HepG2 (cell line): ENCODE measurements around the gene ANKRD11. TPM values are rescaled to one million over a fixed set of nuclear protein-coding genes. Genes with fewer than 3 reads are reported as not detected.
A peak's percentile ranks its signal among the peaks of the same experiment; 100 is the strongest.

ENCODE experiments used
- ARNTL ChIP-seq: sonication (generic); formaldehyde crosslinking; IDR thresholded peaks from 2 replicates; pipeline ENCODE4 v1.4.0; 2020; ENCODE audit warnings: mild to moderate bottlenecking, missing genetic modification reagents
- ETV5 ChIP-seq: IDR thresholded peaks from 2 replicates; pipeline ENCODE4 v1.6.1; 2018; ENCODE audit warnings: missing biosample characterization, missing genetic modification reagents, inconsistent platforms, borderline replicate concordance
- HDAC2 ChIP-seq: sonication (generic); formaldehyde crosslinking; IDR thresholded peaks from 2 replicates; pipeline ENCODE4 v1.4.0; 2020; ENCODE audit warnings: missing genetic modification reagents
- HINFP ChIP-seq: sonication (generic); formaldehyde crosslinking; IDR thresholded peaks from 2 replicates; pipeline ENCODE4 v1.4.0; 2020; ENCODE audit warnings: low read depth, mild to moderate bottlenecking, missing genetic modification reagents
- HNRNPL ChIP-seq: fragments of 200-400 bp; formaldehyde crosslinking; IDR thresholded peaks from 2 replicates; pipeline ENCODE4 v1.6.1; 2017; ENCODE audit warnings: mild to moderate bottlenecking, low read depth, low read length
- NFYB ChIP-seq: sonication (generic); formaldehyde crosslinking; IDR thresholded peaks from 2 replicates; pipeline ENCODE4 v1.4.0; 2020; ENCODE audit warnings: missing genetic modification reagents
- PATZ1 ChIP-seq: sonication (generic); formaldehyde crosslinking; IDR thresholded peaks from 2 replicates; pipeline ENCODE4 v1.4.0; 2020; ENCODE audit warnings: missing genetic modification reagents
- PPARG ChIP-seq: conservative IDR thresholded peaks from 2 replicates; pipeline ENCODE4 v1.6.1; 2016; ENCODE audit warnings: missing biosample characterization, missing genetic modification reagents
- PRDM10 ChIP-seq: sonication (generic); formaldehyde crosslinking; IDR thresholded peaks from 2 replicates; pipeline ENCODE4 v1.4.0; 2020; ENCODE audit warnings: low read depth, missing genetic modification reagents
- SNAI1 ChIP-seq: sonication (generic); formaldehyde crosslinking; IDR thresholded peaks from 2 replicates; pipeline ENCODE4 v1.5.0; 2020; ENCODE audit warnings: mild to moderate bottlenecking, missing genetic modification reagents, borderline replicate concordance
- TFDP1 ChIP-seq: IDR thresholded peaks from 2 replicates; pipeline ENCODE4 v1.6.1; 2016; ENCODE audit warnings: missing compliant biosample characterization, missing genetic modification reagents, borderline replicate concordance
- THRA ChIP-seq: sonication (generic); formaldehyde crosslinking; IDR thresholded peaks from 2 replicates; pipeline ENCODE4 v1.4.0; 2020; ENCODE audit warnings: missing genetic modification reagents, borderline replicate concordance
- ZBTB38 ChIP-seq: sonication (generic); formaldehyde crosslinking; IDR thresholded peaks from 2 replicates; pipeline ENCODE4 v1.5.1; 2020; ENCODE audit warnings: mild to moderate bottlenecking, missing genetic modification reagents
- ZMYM3 ChIP-seq: sonication (generic); formaldehyde crosslinking; IDR thresholded peaks from 2 replicates; pipeline ENCODE4 v1.5.1; 2020; ENCODE audit warnings: mild to moderate bottlenecking, missing genetic modification reagents
- ZNF275 ChIP-seq: sonication (generic); formaldehyde crosslinking; IDR thresholded peaks from 2 replicates; pipeline ENCODE4 v1.8.0; 2022; ENCODE audit warnings: missing genetic modification reagents, mild to moderate bottlenecking, inconsistent platforms, borderline replicate concordance
- ZNF292 ChIP-seq: sonication (generic); formaldehyde crosslinking; IDR thresholded peaks from 2 replicates; pipeline ENCODE4 v1.8.1; 2022; ENCODE audit warnings: mild to moderate bottlenecking, low read depth, missing genetic modification reagents, borderline replicate concordance
- ZNF446 ChIP-seq: sonication (generic); formaldehyde crosslinking; IDR thresholded peaks from 2 replicates; pipeline ENCODE4 v1.5.0; 2020; ENCODE audit warnings: mild to moderate bottlenecking, missing genetic modification reagents
- ZNF562 ChIP-seq: sonication (generic); formaldehyde crosslinking; IDR thresholded peaks from 2 replicates; pipeline ENCODE4 v1.8.0; 2022; ENCODE audit warnings: missing genetic modification reagents, borderline replicate concordance
- ZNF572 ChIP-seq: sonication (generic); formaldehyde crosslinking; IDR thresholded peaks from 2 replicates; pipeline ENCODE4 v1.5.1; 2020; ENCODE audit warnings: mild to moderate bottlenecking, missing genetic modification reagents
- polyA plus RNA-seq, 8 experiments: library from polyadenylated mRNA; depleted of rRNA in 3 of 8; stranded (reverse) in 7 of 8; unstranded in 1 of 8; fragments of >200 nt; fragmentation: Illumina TruSeq in 4 of 8; extraction: Trizol in 4 of 8; gene quantifications; 2 replicates each; pipeline versions ENCODE4 v1.2.1 to v1.2.3, GENCODE V29; 2011 to 2016; ENCODE audit warnings: low read depth in 4 of 8, missing spikeins in 1 of 8, mixed read lengths in 1 of 8; ENCODE audit not compliant: insufficient read depth in 1 of 8
- total RNA-seq, 5 experiments: library from RNA; depleted of rRNA; stranded (reverse); fragments of >200 nt; fragmentation: Illumina TruSeq; extraction: Trizol; gene quantifications; 2 replicates each; pipeline ENCODE4 v1.2.3, GENCODE V29; 2016; ENCODE audit warnings: low read depth in 1 of 5

Gene ANKRD11
- total and polyA plus RNA-seq, 2 of the 13 experiments (the other 11 are each of a cell fraction or from before 2014, with no cell fraction given) = 21.4 to 38.4 TPM

- no peak for TF ChIP-seq THRA (CRISPR knock-in tag)
- no peak for TF ChIP-seq NFYB (CRISPR knock-in tag)
- TF ChIP-seq ZNF292 (CRISPR knock-in tag) = 0 out of 2 replicates have a peak, but pooled peaks have one; percentile 27
- no peak for TF ChIP-seq ARNTL (CRISPR knock-in tag)
- no peak for TF ChIP-seq ETV5 (CRISPR knock-in tag)
- TF ChIP-seq PPARG (CRISPR knock-in tag) = 0 out of 2 replicates have a peak, but pooled peaks have one; percentile 19
- 0 out of 2 replicates have a peak, but pooled peaks have one; percentile 28 for TF ChIP-seq TFDP1 (CRISPR knock-in tag)
- no peak for TF ChIP-seq ZNF562 (CRISPR knock-in tag)
- TF ChIP-seq PRDM10 (CRISPR knock-in tag) = no peak
- 0 out of 2 replicates have a peak, but pooled peaks have one; percentile 44 for TF ChIP-seq ZNF572 (CRISPR knock-in tag)
- TF ChIP-seq ZNF446 (CRISPR knock-in tag) = no peak
- peak; percentile 23; the same call in 1 of the 2 replicates for TF ChIP-seq ZBTB38 (CRISPR knock-in tag)
- 0 out of 2 replicates have a peak, but pooled peaks have one; percentile 46 for TF ChIP-seq HNRNPL
- TF ChIP-seq HDAC2 (CRISPR knock-in tag) = 0 out of 2 replicates have a peak, but pooled peaks have one; percentile 2
- no peak for TF ChIP-seq ZNF275 (CRISPR knock-in tag)
- no peak for TF ChIP-seq ZMYM3
- TF ChIP-seq SNAI1 = peak; percentile 22; the same call in 1 of the 2 replicates
- no peak for TF ChIP-seq HINFP (CRISPR knock-in tag)
- 0 out of 2 replicates have a peak, but pooled peaks have one; percentile 22 for TF ChIP-seq PATZ1 (CRISPR knock-in tag)
Measured at GRCh38 chr16:89443727-89444084, 46.7 kb downstream of the ANKRD11 start (continued).
